ENCODE results near the gene SVIL. TPM values are rescaled to one million over a fixed set of nuclear protein-coding genes. Genes with fewer than 3 reads are reported as not detected.

Gene SVIL
- total and polyA plus RNA-seq, 4 donors = 68.4 to 374 (median 211) TPM

Small RNAs within 50 kb of the gene (microRNA-seq; reads per million reads assigned to microRNA genes)
- gene MIR604 (0 reads per million in 2 donors), gene MIR938 (0 reads per million in 2 donors)
